RWPE1 (cell line): Measurements from ENCODE around the gene TIAL1.

Experiments
- CTCF ChIA-PET: fragments of 350-600 bp; sonication (Branson Sonifier 250); formaldehyde crosslinking; extraction: SDS; loops from one replicate; lab custom pipeline; 2021; lab: Yijun Ruan, JAX
- POLR2A ChIA-PET: fragments of 400-600 bp; formaldehyde crosslinking; extraction: SDS; loops from one replicate; lab custom pipeline; 2020; ENCODE audit warnings: antibody characterized with exemption; ENCODE audit not compliant: low non-redundant PET; lab: Yijun Ruan, JAX
- DNase-seq: peaks from one replicate; pipeline ENCODE4 v3.0.0; 2012; ENCODE audit warnings: low spot score
- H3K27ac ChIP-seq: fragments of 450-650 bp; 2 replicates; pipeline ENCODE4 v1.5.1; 2017
- TF ChIP-seq, protein P1 (sequence below): fragments of 450-650 bp; conservative IDR thresholded peaks from 2 replicates; pipeline ENCODE4 v1.5.1; 2017; ENCODE audit warnings: low read depth, mild to moderate bottlenecking

The TIAL1 gene

DNA sequence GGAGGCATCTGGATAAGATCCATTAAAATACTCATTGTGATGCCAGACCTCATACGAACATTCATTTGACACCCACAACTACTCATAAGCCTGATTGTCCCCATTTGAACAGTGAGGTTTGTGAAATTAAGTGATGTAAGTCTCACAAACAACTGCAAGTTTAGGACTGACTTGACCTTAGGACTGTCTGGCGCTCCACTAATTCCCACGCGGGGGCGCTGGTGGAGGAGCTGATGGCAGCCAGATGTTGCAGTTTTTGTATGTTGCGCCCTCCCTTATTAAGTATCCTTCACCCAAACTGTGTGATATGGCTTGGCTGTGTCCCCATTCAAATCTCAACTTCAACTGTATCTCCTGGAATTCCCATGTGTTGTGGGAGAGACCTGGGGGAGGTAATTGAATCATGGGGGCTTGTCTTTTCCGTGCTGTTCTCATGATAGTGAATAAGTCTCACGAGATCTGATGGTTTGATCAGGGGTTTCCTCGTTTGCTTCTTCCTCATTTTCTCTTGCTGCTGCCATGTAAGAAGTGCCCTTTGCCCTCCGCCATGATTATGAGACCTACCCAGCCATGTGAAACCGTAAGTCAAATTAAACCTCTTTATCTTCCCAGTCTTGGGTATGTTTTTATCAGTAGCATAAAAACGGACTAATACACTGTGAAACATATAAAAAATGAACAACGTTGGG, 20.3 kb upstream of the TIAL1 start:
- no peak for DNase-seq
- ChIA-PET POLR2A (no interaction called here), CTCF (no interaction called here)
- TF ChIP-seq, protein P1, sequence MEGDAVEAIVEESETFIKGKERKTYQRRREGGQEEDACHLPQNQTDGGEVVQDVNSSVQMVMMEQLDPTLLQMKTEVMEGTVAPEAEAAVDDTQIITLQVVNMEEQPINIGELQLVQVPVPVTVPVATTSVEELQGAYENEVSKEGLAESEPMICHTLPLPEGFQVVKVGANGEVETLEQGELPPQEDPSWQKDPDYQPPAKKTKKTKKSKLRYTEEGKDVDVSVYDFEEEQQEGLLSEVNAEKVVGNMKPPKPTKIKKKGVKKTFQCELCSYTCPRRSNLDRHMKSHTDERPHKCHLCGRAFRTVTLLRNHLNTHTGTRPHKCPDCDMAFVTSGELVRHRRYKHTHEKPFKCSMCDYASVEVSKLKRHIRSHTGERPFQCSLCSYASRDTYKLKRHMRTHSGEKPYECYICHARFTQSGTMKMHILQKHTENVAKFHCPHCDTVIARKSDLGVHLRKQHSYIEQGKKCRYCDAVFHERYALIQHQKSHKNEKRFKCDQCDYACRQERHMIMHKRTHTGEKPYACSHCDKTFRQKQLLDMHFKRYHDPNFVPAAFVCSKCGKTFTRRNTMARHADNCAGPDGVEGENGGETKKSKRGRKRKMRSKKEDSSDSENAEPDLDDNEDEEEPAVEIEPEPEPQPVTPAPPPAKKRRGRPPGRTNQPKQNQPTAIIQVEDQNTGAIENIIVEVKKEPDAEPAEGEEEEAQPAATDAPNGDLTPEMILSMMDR: no peak
- no peak overlapping the region for H3K27ac ChIP-seq

DNA sequence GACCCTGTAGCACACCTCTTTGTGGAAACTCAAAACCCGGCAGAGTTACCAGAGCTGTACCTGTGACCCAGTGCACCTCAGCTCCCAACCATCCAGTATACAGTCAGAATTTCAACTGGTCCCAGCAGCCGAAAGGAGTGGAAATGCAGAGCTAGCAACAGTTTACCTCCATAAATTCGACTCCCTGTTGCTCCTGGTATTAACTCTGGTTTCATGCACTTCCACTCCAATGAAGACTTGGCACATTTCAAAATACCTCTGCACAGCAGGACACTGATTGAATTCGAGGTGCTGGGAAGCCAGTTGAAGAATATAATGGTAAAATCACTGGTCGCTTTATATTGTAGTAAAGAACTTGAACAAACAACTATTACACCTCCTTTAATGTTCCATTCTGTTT, 17.9 kb upstream of the TIAL1 start:
- TF ChIP-seq, protein P1: no peak
- POLR2A ChIA-PET: no interaction called here

DNA sequence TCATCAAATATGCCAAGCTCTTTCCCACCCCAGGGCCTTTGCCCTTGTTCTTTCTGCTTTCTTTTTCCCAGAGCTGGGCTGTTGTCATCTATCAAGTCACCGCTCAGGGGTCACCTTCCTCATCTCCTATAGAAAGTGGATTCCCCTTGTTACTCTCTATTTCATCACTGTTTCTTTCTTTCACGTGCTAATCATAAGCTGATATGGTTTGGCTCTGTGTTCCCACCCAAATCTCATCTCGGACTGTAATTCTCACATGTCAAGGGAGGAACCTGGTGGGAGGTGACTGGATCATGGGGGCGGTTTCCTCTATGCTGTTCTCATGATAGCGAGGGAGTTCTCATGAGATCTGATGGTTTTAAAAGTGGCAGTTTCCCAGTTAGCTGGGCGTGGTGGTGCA, 17.0 kb upstream of the TIAL1 start:
- no peak for DNase-seq
- TF ChIP-seq, protein P1: no peak
- no peak overlapping the region for H3K27ac ChIP-seq
- ChIA-PET CTCF (no interaction called here), POLR2A (interaction anchor here (1.2 kb wide), 1 partner anchor 37 kb away, joined by 3 read pairs; the partner anchor contains the start of gene BAG3)

More for the DNA sequence above, 17.9 kb upstream of the TIAL1 start:
- CTCF ChIA-PET: no interaction called here
- no peak for DNase-seq
- no peak overlapping the region for H3K27ac ChIP-seq

DNA sequence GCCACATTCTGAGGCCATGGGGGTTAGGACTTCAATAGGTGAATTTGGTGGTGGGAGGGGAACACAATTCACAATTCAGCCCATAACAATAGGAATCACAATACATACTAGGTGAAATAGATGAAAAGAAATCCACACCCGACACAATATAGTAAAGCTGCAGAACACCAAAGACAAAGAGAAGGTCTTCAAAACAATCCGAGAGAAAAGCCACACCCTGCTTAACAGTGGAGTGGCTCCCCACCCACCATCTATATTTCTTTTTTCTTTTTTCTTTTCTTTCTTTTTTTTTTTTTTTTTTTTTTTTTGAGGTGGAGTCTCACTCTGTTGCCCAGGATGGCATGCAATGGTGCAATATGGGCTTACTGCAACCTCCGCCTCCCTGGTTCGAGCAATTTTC, 14.7 kb upstream of the TIAL1 start:
- TF ChIP-seq, protein P1: no peak
- H3K27ac ChIP-seq: no peak overlapping the region
- POLR2A ChIA-PET: interaction anchor here (0.6 kb wide), 1 partner anchor 23 kb away, joined by 3 read pairs; no protein-coding TSS in a partner anchor
- CTCF ChIA-PET: interaction anchor here (0.6 kb wide), 1 partner anchor 33 kb away, joined by 5 read pairs; no protein-coding TSS in a partner anchor
- no peak for DNase-seq

DNA sequence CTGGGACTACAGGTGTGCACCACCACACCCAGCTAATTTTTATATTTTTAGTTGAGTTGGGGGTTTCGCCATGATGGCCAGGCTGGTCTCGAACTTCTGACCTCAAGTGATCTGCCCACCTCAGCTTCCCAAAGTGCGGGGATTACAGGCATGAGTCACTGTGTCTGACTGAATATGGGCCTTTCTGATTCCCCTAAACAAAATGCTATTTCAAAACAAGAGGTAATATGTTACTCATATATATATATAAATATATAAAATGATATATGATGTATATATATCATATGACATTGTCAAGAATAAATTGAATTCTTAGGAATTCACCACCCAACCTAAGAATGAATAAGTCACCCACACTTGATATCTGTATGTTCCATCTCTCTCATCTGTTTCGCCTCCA, 12.8 kb upstream of the TIAL1 start:
- POLR2A ChIA-PET: no interaction called here
- CTCF ChIA-PET: interaction anchor here (0.7 to 2.4 kb wide), 6 partner anchors 58 to 250 kb away, joined by 3 to 18 read pairs (median 8); no protein-coding TSS in a partner anchor
- DNase-seq: no peak
- no peak overlapping the region for H3K27ac ChIP-seq
- TF ChIP-seq, protein P1: no peak

DNA sequence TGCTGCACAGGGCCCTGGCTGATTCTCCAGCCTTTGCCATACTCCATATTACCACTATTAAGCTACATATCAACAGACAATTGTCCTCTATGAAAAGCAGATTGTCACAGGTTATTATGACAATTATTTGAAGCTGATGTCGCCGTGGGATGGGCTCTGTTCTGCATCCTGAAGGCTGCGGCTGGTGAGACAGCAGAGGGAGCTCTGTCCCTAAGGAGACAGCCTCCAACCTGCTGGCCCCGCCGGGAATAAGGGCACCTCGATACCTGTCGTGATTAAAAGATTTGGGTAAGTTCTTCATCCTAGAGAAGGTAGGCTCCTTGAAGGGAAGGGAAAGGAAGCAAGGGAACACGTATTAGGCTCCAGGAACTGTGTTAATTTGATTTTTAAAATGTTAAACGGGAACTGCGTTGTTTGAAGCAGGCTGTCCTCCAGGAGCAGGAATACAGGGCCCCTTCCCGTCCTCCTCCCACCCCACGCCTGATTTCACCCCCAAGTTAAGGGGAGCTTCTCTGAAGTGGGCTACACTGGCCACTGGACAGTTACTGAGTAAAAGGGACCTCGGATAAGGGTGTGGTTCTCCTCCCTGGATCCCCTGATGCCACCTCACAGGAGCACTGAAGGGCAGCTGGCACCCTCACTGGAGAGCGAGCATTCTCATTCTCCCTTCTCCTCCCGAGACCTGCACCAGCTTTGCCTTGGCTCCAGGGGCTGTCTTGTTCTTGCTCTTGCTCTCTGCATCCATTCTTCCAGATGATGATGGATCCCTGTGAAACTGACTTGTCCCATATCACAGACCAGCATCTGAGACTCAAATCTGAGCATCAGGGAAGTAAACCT, 11.8 kb upstream of the TIAL1 start:
- POLR2A ChIA-PET: interaction anchor here (1.1 kb wide), 1 partner anchor 43 kb away, joined by 6 read pairs; the partner anchor contains the start of gene BAG3

More for the DNA sequence above, 11.8 kb upstream of the TIAL1 start:
- peak; percentile 63 for DNase-seq
- CTCF ChIA-PET: interaction anchor here (0.5 to 2.4 kb wide), 36 partner anchors 10 to 693 kb away, joined by 3 to 18 read pairs (median 4); partner anchors contain the start of genes BAG3, INPP5F and TIAL1
- TF ChIP-seq, protein P1: peak; percentile 87
- no peak overlapping the region for H3K27ac ChIP-seq
